CD8-positive, alpha-beta memory T cell (primary cell): Measurements from ENCODE around the gene ATXN7. TPM values are rescaled to one million over a fixed set of nuclear protein-coding genes. Genes with fewer than 3 reads are reported as not detected.
A peak's percentile ranks its signal among the peaks of the same experiment; 100 is the strongest.

Experiments
- CTCF ChIA-PET: fragments of 350-600 bp; sonication (Branson Sonifier 250); formaldehyde crosslinking; loops from one replicate; lab custom pipeline; 2021; ENCODE audit warnings: antibody characterized with exemption; lab: Charles Lee
- POLR2A ChIA-PET: fragments of 350-600 bp; sonication (Branson Sonifier 250); formaldehyde crosslinking; loops from one replicate; lab custom pipeline; 2021; ENCODE audit warnings: antibody characterized with exemption; lab: Charles Lee
- DNase-seq, 5 donors: peaks; one replicate each; pipeline versions ENCODE4 v3.0.0 to v3.0.0-alpha.2; 2020 to 2022; ENCODE audit warnings: mixed read lengths in 1 of 5
- H3K27ac ChIP-seq: one replicate; pipeline ENCODE4 v1.7.0; 2013; ENCODE audit warnings: low read depth, mild to moderate bottlenecking, low read length, moderate library complexity
- H3K27me3 ChIP-seq: 2 replicates; pipeline ENCODE4 v1.7.0; 2013; ENCODE audit warnings: low read length, mild to moderate bottlenecking; ENCODE audit not compliant: insufficient read depth, poor library complexity, severe bottlenecking
- H3K36me3 ChIP-seq: 2 replicates; pipeline ENCODE4 v1.7.0; 2013; ENCODE audit warnings: mild to moderate bottlenecking, low read length, moderate library complexity; ENCODE audit not compliant: insufficient read depth
- H3K4me1 ChIP-seq: 2 replicates; pipeline ENCODE4 v1.7.0; 2013; ENCODE audit warnings: mild to moderate bottlenecking, low read length, moderate library complexity; ENCODE audit not compliant: insufficient read depth
- H3K4me3 ChIP-seq: 2 replicates; pipeline ENCODE4 v1.7.0; 2013; ENCODE audit warnings: mild to moderate bottlenecking, low read length
- H3K9me3 ChIP-seq: 2 replicates; pipeline ENCODE4 v1.7.0; 2013; ENCODE audit warnings: mild to moderate bottlenecking, low read length
- H3K27ac Mint-ChIP-seq, 8 donors: one replicate each; pipeline ENCODE4 v1.8.0; 2020 to 2021; ENCODE audit warnings: mixed read lengths in 8 of 8, mild to moderate bottlenecking in 6 of 8, inconsistent platforms in 3 of 8, moderate library complexity in 3 of 8
- H3K27me3 Mint-ChIP-seq, 2 donors: one replicate each; pipeline ENCODE4 v1.8.0; 2020 to 2021; ENCODE audit warnings: mixed read lengths in 2 of 2, mild to moderate bottlenecking in 1 of 2, moderate library complexity in 1 of 2
- H3K36me3 Mint-ChIP-seq, 3 donors: one replicate each; pipeline ENCODE4 v1.8.0; 2020 to 2021; ENCODE audit warnings: mixed read lengths in 3 of 3, inconsistent platforms in 1 of 3, mild to moderate bottlenecking in 1 of 3
- H3K4me1 Mint-ChIP-seq, 3 donors: one replicate each; pipeline ENCODE4 v1.8.0; 2020 to 2021; ENCODE audit warnings: mixed read lengths in 3 of 3, inconsistent platforms in 1 of 3, mild to moderate bottlenecking in 1 of 3
- H3K4me3 Mint-ChIP-seq, 7 donors: one replicate each; pipeline ENCODE4 v1.8.0; 2020 to 2021; ENCODE audit warnings: mixed read lengths in 7 of 7, mild to moderate bottlenecking in 6 of 7, moderate library complexity in 4 of 7, inconsistent platforms in 2 of 7
- H3K9me3 Mint-ChIP-seq, 5 donors: one replicate each; pipeline ENCODE4 v1.8.0; 2020 to 2022; ENCODE audit warnings: mixed read lengths in 5 of 5, mild to moderate bottlenecking in 3 of 5, moderate library complexity in 2 of 5, inconsistent platforms in 1 of 5
- polyA plus RNA-seq: library from polyadenylated mRNA; unstranded; fragments of 300-500 nt; fragmentation: Illumina TruSeq; gene quantifications from one replicate; pipeline ENCODE4 v1.2.3, GENCODE V29; 2021
- total RNA-seq, 2 experiments: library from RNA; stranded (reverse); gene quantifications; one replicate each; pipeline ENCODE4 v1.2.3, GENCODE V29; 2021

Gene ATXN7
- total and polyA plus RNA-seq, 3 experiments from 2014 or later, result 14.1 to 34.6 (median 33.9) TPM

- CTCF ChIA-PET, result interaction anchor here (1.7 to 10.1 kb wide), 5 partner anchors 9 to 60 kb away, joined by 3 to 142 read pairs (median 42); partner anchors contain the start of gene PSMD6
- peaks cover 39 to 79% (median 75%) of the 10 kb centered on the region in 3 donors for H3K4me1 Mint-ChIP-seq
- H3K9me3 ChIP-seq, result no peaks in the 10 kb centered on the region
- H3K36me3 ChIP-seq, result no peaks in the 10 kb centered on the region
- no peak for DNase-seq
- H3K27ac Mint-ChIP-seq, result peak overlapping the region in 3 of 8 donors; percentile 17 to 70 (median 25)
- H3K27me3 Mint-ChIP-seq, result no peaks in the 10 kb centered on the region
- peaks cover 0 to 11% (median 0%) of the 10 kb centered on the region in 3 donors for H3K36me3 Mint-ChIP-seq
- peaks cover 24% of the 10 kb centered on the region for H3K4me1 ChIP-seq
- POLR2A ChIA-PET, result interaction anchor here (0.7 to 1.3 kb wide), 3 partner anchors 8 to 54 kb away, joined by 3 to 4 read pairs (median 3); no protein-coding TSS in a partner anchor
- no peak overlapping the region for H3K4me3 Mint-ChIP-seq
- H3K4me3 ChIP-seq, result no peak overlapping the region
- H3K27ac ChIP-seq, result no peak overlapping the region
- H3K9me3 Mint-ChIP-seq, result no peaks in the 10 kb centered on the region
- no peaks in the 10 kb centered on the region for H3K27me3 ChIP-seq
Observed at GRCh38 chr3:63963496-63963895, 99.8 kb downstream of the ATXN7 start.

- peaks cover 0 to 23% (median 0%) of the 10 kb centered on the region in 3 donors for H3K36me3 Mint-ChIP-seq
- CTCF ChIA-PET, result interaction anchor here (1.2 to 10.1 kb wide), 6 partner anchors 8 to 58 kb away, joined by 3 to 142 read pairs (median 23); partner anchors contain the start of gene PSMD6
- peaks cover 42 to 83% (median 78%) of the 10 kb centered on the region in 3 donors for H3K4me1 Mint-ChIP-seq
- Histone ChIP-seq H3K4me1 (peaks cover 32% of the 10 kb centered on the region), H3K27me3 (no peaks in the 10 kb centered on the region), H3K36me3 (no peaks in the 10 kb centered on the region), H3K9me3 (no peaks in the 10 kb centered on the region), H3K27ac (no peak overlapping the region), H3K4me3 (no peak overlapping the region)
- H3K9me3 Mint-ChIP-seq, result no peaks in the 10 kb centered on the region
- no peaks in the 10 kb centered on the region for H3K27me3 Mint-ChIP-seq
- no peak for DNase-seq
- POLR2A ChIA-PET, result interaction anchor here (0.6 to 0.8 kb wide), 2 partner anchors 24 to 31 kb away, joined by 3 read pairs; no protein-coding TSS in a partner anchor
- H3K4me3 Mint-ChIP-seq, result no peak overlapping the region
- H3K27ac Mint-ChIP-seq, result peak overlapping the region in 5 of 8 donors; percentile 12 to 98 (median 55)
Observed at GRCh38 chr3:63964681-63965485, 101.2 kb downstream of the ATXN7 start.

- ChIA-PET CTCF (interaction anchor here (1.5 to 10.1 kb wide), 4 partner anchors 9 to 57 kb away, joined by 3 to 142 read pairs (median 77); partner anchors contain the start of gene PSMD6), POLR2A (interaction anchor here (0.7 kb wide), 1 partner anchor 54 kb away, joined by 3 read pairs; the partner anchor contains the start of gene SCAANT1)
- Histone ChIP-seq H3K4me1 (peaks cover 44% of the 10 kb centered on the region), H3K27me3 (no peaks in the 10 kb centered on the region), H3K4me3 (no peak overlapping the region), H3K9me3 (no peaks in the 10 kb centered on the region), H3K36me3 (no peaks in the 10 kb centered on the region), H3K27ac (no peak overlapping the region)
- H3K27me3 Mint-ChIP-seq, result no peaks in the 10 kb centered on the region
- peaks cover 46 to 86% (median 81%) of the 10 kb centered on the region in 3 donors for H3K4me1 Mint-ChIP-seq
- H3K36me3 Mint-ChIP-seq, result peaks cover 0 to 27% (median 0%) of the 10 kb centered on the region in 3 donors
- no peak overlapping the region for H3K4me3 Mint-ChIP-seq
- H3K27ac Mint-ChIP-seq, result peak overlapping the region; percentile 57 to 98 (median 94)
- H3K9me3 Mint-ChIP-seq, result no peaks in the 10 kb centered on the region
- DNase-seq, result no peak
Observed at GRCh38 chr3:63966007-63966406, 102.3 kb downstream of the ATXN7 start.

GRCh38 chr3:63966871-63967270 is 103.2 kb downstream of the ATXN7 start:
- Histone ChIP-seq H3K4me1 (peaks cover 51% of the 10 kb centered on the region), H3K36me3 (no peaks in the 10 kb centered on the region), H3K4me3 (peak overlapping the region; percentile 98), H3K27ac (no peak overlapping the region), H3K27me3 (no peaks in the 10 kb centered on the region), H3K9me3 (no peaks in the 10 kb centered on the region)
- POLR2A ChIA-PET, result interaction anchor here (1.3 to 2.9 kb wide), 2 partner anchors 13 to 24 kb away, joined by 5 to 34 read pairs; no protein-coding TSS in a partner anchor
- no peak for DNase-seq
- Mint-ChIP-seq H3K27ac (peak overlapping the region; percentile 85 to 98 (median 94)), H3K4me1 (peaks cover 51 to 92% (median 85%) of the 10 kb centered on the region in 3 donors), H3K36me3 (peaks cover 0 to 31% (median 0%) of the 10 kb centered on the region in 3 donors), H3K9me3 (no peaks in the 10 kb centered on the region), H3K27me3 (no peaks in the 10 kb centered on the region), H3K4me3 (peak overlapping the region; percentile 65 to 94 (median 88))
- CTCF ChIA-PET, result interaction anchor here (1.5 to 10.1 kb wide), 5 partner anchors 10 to 56 kb away, joined by 3 to 142 read pairs (median 42); partner anchors contain the start of gene PSMD6

- H3K36me3 Mint-ChIP-seq, result peaks cover 0 to 39% (median 0%) of the 10 kb centered on the region in 3 donors
- H3K4me3 Mint-ChIP-seq, result peak overlapping the region; percentile 88 to 99 (median 90)
Observed at GRCh38 chr3:63967675-63968611, 104.3 kb downstream of the ATXN7 start.

GRCh38 chr3:63968612-63969350 is 105.1 kb downstream of the ATXN7 start:
- peak overlapping the region; percentile 81 to 98 (median 94) for H3K27ac Mint-ChIP-seq
- peak overlapping the region; percentile 88 to 99 (median 90) for H3K4me3 Mint-ChIP-seq
- H3K27me3 Mint-ChIP-seq, result no peaks in the 10 kb centered on the region
- H3K4me3 ChIP-seq, result peak overlapping the region; percentile 98
- ChIA-PET POLR2A (interaction anchor here (0.9 to 2.9 kb wide), 5 partner anchors 11 to 57 kb away, joined by 4 to 34 read pairs (median 9); partner anchors contain the start of gene SCAANT1), CTCF (interaction anchor here (1.1 to 10.1 kb wide), 7 partner anchors 9 to 57 kb away, joined by 3 to 142 read pairs (median 5); partner anchors contain the start of gene PSMD6)
- H3K4me1 ChIP-seq, result peaks cover 70% of the 10 kb centered on the region
- peaks cover 65 to 99% (median 93%) of the 10 kb centered on the region in 3 donors for H3K4me1 Mint-ChIP-seq
- H3K36me3 ChIP-seq, result peaks cover 7% of the 10 kb centered on the region
- peak in 1 of 5 donors; percentile 33 for DNase-seq
- peak overlapping the region; percentile 75 for H3K27ac ChIP-seq
- H3K27me3 ChIP-seq, result no peaks in the 10 kb centered on the region
- H3K36me3 Mint-ChIP-seq, result peaks cover 0 to 44% (median 3%) of the 10 kb centered on the region in 3 donors
- no peaks in the 10 kb centered on the region for H3K9me3 ChIP-seq
- H3K9me3 Mint-ChIP-seq, result no peaks in the 10 kb centered on the region

More at GRCh38 chr3:63967675-63968611, 104.3 kb downstream of the ATXN7 start:
- Histone ChIP-seq H3K4me1 (peaks cover 62% of the 10 kb centered on the region), H3K36me3 (no peaks in the 10 kb centered on the region), H3K4me3 (peak overlapping the region; percentile 98), H3K27me3 (no peaks in the 10 kb centered on the region), H3K9me3 (no peaks in the 10 kb centered on the region), H3K27ac (peak overlapping the region; percentile 75)
- ChIA-PET CTCF (interaction anchor here (1.1 to 10.1 kb wide), 7 partner anchors 10 to 56 kb away, joined by 3 to 142 read pairs (median 5); partner anchors contain the start of gene PSMD6), POLR2A (interaction anchor here (0.9 to 2.9 kb wide), 6 partner anchors 12 to 56 kb away, joined by 4 to 34 read pairs (median 7); partner anchors contain the start of gene SCAANT1)
- Mint-ChIP-seq H3K4me1 (peaks cover 58 to 97% (median 91%) of the 10 kb centered on the region in 3 donors), H3K27ac (peak overlapping the region; percentile 81 to 98 (median 94)), H3K9me3 (no peaks in the 10 kb centered on the region), H3K27me3 (no peaks in the 10 kb centered on the region)
- DNase-seq, result peak; percentile 14 to 89 (median 63)
